GM12874 (cell line): ENCODE measurements around the gene RNF151.

Experiments
- TF ChIP-seq, protein P1 (sequence below): IDR thresholded peaks from 2 replicates; pipeline ENCODE4 v1.5.1; 2011; ENCODE audit warnings: low read depth, mild to moderate bottlenecking, control low read depth, low read length, moderate library complexity; ENCODE audit not compliant: insufficient read depth

Gene RNF151

GRCh38 chr16:2001035-2001434 lies 34.4 kb downstream of the RNF151 start:
- TF ChIP-seq, protein P1, sequence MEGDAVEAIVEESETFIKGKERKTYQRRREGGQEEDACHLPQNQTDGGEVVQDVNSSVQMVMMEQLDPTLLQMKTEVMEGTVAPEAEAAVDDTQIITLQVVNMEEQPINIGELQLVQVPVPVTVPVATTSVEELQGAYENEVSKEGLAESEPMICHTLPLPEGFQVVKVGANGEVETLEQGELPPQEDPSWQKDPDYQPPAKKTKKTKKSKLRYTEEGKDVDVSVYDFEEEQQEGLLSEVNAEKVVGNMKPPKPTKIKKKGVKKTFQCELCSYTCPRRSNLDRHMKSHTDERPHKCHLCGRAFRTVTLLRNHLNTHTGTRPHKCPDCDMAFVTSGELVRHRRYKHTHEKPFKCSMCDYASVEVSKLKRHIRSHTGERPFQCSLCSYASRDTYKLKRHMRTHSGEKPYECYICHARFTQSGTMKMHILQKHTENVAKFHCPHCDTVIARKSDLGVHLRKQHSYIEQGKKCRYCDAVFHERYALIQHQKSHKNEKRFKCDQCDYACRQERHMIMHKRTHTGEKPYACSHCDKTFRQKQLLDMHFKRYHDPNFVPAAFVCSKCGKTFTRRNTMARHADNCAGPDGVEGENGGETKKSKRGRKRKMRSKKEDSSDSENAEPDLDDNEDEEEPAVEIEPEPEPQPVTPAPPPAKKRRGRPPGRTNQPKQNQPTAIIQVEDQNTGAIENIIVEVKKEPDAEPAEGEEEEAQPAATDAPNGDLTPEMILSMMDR, result no peak

- TF ChIP-seq, protein P1, result no peak
Observed at GRCh38 chr16:2001456-2002355, 35.0 kb downstream of the RNF151 start.

DNA sequence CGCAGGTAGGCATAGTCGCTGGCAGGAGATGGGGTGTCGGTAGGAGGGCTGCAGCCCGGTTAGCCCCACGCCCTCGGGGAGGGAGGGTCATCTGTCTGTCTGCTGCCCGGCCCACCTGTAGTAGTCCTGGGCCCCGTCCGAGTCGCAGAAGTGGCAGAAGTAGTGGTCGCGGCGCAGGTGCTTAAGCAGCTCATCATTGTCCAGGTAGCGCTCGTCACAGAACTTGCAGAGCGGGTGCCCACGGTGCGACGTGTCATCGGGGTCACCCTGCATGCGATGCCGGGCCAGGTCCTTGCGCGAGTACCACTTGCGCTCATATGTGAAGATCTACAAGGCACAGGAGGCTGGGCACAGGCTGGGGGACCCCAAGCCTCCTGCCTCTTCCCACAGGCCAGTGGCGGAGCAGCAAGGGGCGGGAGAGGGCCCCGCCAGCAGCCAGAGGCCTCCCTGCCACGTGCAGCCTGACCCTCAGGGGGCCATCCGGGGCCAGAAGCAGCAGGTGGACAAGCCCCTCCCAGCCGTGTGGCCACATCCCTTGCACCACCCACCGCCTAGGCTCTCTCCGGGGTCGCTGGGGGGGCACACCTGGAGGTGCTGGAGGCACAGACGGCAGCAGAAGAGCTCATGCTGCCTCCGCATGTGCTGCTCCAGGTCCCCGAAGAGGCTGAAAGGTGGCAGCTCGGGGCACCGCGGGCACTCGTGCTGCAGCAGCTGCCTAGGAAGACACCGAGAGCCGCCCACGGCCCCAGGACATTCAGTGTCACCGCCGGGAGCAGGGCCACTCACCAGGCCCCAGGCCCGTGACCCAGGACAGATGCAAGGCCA lies 36.0 kb downstream of the RNF151 start:
- TF ChIP-seq, protein P1, result no peak

DNA sequence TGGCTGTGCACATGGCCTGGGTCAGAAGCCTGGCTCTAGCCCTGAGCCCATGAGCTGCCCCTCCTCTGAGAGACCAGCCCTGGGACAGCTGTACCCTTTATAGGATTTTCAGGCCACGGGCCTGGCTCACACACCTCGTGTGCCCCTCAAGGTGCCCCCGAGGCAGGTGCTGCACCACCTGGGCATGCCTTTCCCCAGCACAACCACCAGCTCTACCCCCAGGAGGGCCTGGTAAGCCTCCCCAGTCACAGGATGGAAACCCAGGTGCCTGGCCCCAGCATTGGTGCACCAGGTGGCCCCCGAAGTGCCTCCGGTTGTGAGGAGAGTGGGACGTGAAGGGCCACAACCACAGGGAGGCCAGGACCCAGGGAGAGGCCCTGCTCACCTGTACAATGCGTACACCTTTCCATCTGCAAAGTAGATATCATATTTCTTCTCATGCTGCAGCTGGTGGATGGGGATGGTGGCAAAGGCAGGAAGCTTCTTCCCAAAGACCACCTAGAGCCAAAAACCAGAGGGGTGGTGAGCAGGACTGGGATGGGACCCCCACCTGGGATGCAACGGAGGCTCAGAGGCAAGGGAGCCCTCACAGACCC lies 36.7 kb downstream of the RNF151 start:
- TF ChIP-seq, protein P1, result no peak

- TF ChIP-seq, protein P1, result peak; percentile 98
Observed at GRCh38 chr16:2003827-2004641, 37.4 kb downstream of the RNF151 start.

- TF ChIP-seq, protein P1, result no peak
Observed at GRCh38 chr16:2004795-2005517, 38.3 kb downstream of the RNF151 start.
